Measurements from ENCODE around the gene ANKRD17. TPM values are rescaled to one million over a fixed set of nuclear protein-coding genes. Genes with fewer than 3 reads are reported as not detected.
"Not testable (repeated sequence)": the region's sequence is repeated elsewhere in the genome, so short reads cannot be mapped to it uniquely, and the experiment has no call there.

Gene ANKRD17, protein sequence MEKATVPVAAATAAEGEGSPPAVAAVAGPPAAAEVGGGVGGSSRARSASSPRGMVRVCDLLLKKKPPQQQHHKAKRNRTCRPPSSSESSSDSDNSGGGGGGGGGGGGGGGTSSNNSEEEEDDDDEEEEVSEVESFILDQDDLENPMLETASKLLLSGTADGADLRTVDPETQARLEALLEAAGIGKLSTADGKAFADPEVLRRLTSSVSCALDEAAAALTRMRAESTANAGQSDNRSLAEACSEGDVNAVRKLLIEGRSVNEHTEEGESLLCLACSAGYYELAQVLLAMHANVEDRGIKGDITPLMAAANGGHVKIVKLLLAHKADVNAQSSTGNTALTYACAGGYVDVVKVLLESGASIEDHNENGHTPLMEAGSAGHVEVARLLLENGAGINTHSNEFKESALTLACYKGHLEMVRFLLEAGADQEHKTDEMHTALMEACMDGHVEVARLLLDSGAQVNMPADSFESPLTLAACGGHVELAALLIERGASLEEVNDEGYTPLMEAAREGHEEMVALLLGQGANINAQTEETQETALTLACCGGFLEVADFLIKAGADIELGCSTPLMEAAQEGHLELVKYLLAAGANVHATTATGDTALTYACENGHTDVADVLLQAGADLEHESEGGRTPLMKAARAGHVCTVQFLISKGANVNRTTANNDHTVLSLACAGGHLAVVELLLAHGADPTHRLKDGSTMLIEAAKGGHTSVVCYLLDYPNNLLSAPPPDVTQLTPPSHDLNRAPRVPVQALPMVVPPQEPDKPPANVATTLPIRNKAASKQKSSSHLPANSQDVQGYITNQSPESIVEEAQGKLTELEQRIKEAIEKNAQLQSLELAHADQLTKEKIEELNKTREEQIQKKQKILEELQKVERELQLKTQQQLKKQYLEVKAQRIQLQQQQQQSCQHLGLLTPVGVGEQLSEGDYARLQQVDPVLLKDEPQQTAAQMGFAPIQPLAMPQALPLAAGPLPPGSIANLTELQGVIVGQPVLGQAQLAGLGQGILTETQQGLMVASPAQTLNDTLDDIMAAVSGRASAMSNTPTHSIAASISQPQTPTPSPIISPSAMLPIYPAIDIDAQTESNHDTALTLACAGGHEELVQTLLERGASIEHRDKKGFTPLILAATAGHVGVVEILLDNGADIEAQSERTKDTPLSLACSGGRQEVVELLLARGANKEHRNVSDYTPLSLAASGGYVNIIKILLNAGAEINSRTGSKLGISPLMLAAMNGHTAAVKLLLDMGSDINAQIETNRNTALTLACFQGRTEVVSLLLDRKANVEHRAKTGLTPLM (N-terminal part only)
- total RNA-seq (26.4 TPM), polyA plus RNA-seq (12.0 TPM)
- long read RNA-seq, donor 1: 0 reads
- long read RNA-seq, donor 2: 0 reads
- long read RNA-seq, donor 3, partial matches to known transcripts: 7 of 7 reads
- long read RNA-seq, donor 3, other reads (novel, unspliced or antisense): 0 of 7 reads
- long read RNA-seq, donor 4, partial matches to known transcripts: 8 of 9 reads
- long read RNA-seq, donor 4, other reads (novel, unspliced or antisense): 0 of 9 reads
- long read RNA-seq, donor 5, partial matches to known transcripts: 22 of 22 reads
- long read RNA-seq, donor 5, other reads (novel, unspliced or antisense): 0 of 22 reads
- long read RNA-seq, donor 6, partial matches to known transcripts: 8 of 9 reads
- long read RNA-seq, donor 6, other reads (novel, unspliced or antisense): 0 of 9 reads
- long read RNA-seq, donor 7, partial matches to known transcripts: 17 of 17 reads
- long read RNA-seq, donor 7, other reads (novel, unspliced or antisense): 0 of 17 reads
- long read RNA-seq, donor 8: 0 reads
- long read RNA-seq, donor 9, partial matches to known transcripts: 17 of 17 reads
- long read RNA-seq, donor 9, other reads (novel, unspliced or antisense): 0 of 17 reads
- long read RNA-seq, donor 10, partial matches to known transcripts: 14 of 14 reads
- long read RNA-seq, donor 10, other reads (novel, unspliced or antisense): 0 of 14 reads

GRCh38 chr4:73258686-73259570 is at the start of gene ANKRD17:
Gene ANKRD17, minus strand, starts transcription at chr4:73258798. Its CDS starts 130 bp downstream, at chr4:73258668.
- peaks cover 0 to 20% of the 10 kb centered on the region in 2 donors for H3K36me3 ChIP-seq (ENCODE audit: control insufficient read depth in 2 of 2, insufficient read depth in 2 of 2, low read length in 1 of 2)
- DNase-seq (ENCODE audit: low read depth in 6 of 9, low spot score in 9 of 9): peak; percentile 75 to 95 (median 86)
- H3K4me1 ChIP-seq (ENCODE audit: control insufficient read depth in 2 of 2, insufficient read depth in 2 of 2, low read length in 2 of 2): peaks cover 0 to 5% of the 10 kb centered on the region in 2 donors
- under 1% methylated on average over 80 of the region's 80 CpGs for WGBS
- peak within 1 kb of the TSS; percentile 78 to 93 for H3K4me3 ChIP-seq (ENCODE audit: low read length in 2 of 2)
- H3K27ac ChIP-seq (ENCODE audit: low read depth in 1 of 2, low read length in 1 of 2): peak within 1 kb of the TSS; percentile 97 to 98
- no peaks in the 10 kb centered on the region for H3K9me3 ChIP-seq (ENCODE audit: control insufficient read depth in 2 of 2, insufficient read depth in 1 of 2, low read length in 1 of 2)
- no peaks in the 10 kb centered on the region for H3K27me3 ChIP-seq (ENCODE audit: control insufficient read depth in 2 of 2, insufficient read depth in 1 of 2, low read length in 1 of 2)

- Histone ChIP-seq H3K4me1 (ENCODE audit: control insufficient read depth in 2 of 2, insufficient read depth in 2 of 2, low read length in 2 of 2) (no peaks in the 10 kb centered on the region), H3K4me3 (ENCODE audit: low read length in 2 of 2) (no peak overlapping the region), H3K9me3 (ENCODE audit: control insufficient read depth in 2 of 2, insufficient read depth in 1 of 2, low read length in 1 of 2) (no peaks in the 10 kb centered on the region), H3K36me3 (ENCODE audit: control insufficient read depth in 2 of 2, insufficient read depth in 2 of 2, low read length in 1 of 2) (no peaks in the 10 kb centered on the region), H3K27ac (ENCODE audit: low read depth in 1 of 2, low read length in 1 of 2) (no peak overlapping the region), H3K27me3 (ENCODE audit: control insufficient read depth in 2 of 2, insufficient read depth in 1 of 2, low read length in 1 of 2) (no peaks in the 10 kb centered on the region)
- peak in 1 of 9 donors; percentile 36 for DNase-seq (ENCODE audit: low read depth in 6 of 9, low spot score in 9 of 9)
- 52% methylated on average over 3 of the region's 3 CpGs for whole genome bisulfite sequencing
These were observed 49.7 kb upstream of the ANKRD17 start for GRCh38 chr4:73308286-73308685.

DNA sequence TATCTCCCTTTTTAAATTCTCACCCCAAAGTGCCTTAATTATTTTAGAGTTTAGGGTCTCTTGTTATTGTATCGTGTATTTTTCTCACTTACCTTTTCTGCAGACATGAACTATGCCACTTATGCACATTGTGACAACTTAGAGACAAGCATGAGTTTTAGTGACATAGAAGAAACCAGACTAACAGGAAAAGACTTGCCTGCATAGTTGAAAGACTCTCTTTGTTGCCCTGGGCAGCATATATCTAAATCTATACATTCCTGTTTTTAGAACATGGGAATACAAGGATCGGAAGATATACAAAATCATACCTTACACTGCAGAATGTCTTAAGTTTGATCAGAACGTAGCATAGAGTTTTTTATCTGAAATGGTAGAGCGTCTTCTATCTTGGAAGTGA is 45.1 kb upstream of the ANKRD17 start:
- H3K4me1 ChIP-seq (ENCODE audit: control insufficient read depth in 2 of 2, insufficient read depth in 2 of 2, low read length in 2 of 2): no peaks in the 10 kb centered on the region

DNA sequence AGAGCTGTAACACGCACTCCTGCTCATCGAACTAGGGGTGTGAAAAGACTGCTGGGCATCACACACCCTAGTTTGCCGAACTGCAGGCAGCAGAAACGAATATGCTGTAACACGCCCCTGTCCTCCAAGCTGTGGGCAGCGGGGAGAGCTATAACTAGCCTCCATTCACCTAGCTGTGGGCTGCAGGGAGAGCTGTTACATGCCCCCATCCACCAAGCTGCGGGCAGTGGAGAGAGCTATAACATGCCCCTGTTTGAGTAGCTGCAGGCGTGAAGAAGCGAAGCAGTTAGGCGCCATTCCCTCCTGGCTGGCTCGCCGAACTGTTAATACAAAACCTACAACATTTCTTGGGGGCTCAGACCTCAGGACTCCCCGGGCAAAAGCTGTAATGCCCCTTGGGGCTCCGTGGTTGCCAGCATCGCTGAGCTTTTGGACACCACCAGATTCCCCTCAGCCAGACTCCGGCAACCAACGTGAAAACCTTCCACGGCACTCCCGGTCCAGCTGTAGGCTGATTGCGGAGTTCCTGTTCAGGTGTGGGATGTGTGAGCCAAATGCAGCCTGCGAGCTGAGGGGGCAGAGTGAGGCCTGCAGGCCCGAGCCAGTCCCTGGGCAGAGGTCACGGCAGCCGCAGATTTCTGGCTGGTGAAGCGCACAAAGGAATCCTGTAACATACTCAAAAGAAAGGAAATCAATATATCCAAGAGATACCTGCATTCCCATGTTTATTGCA is 41.1 kb upstream of the ANKRD17 start:
- 98% methylated on average over 25 of the region's 25 CpGs for WGBS
- Histone ChIP-seq H3K4me3 (ENCODE audit: low read length in 2 of 2) (no peak overlapping the region), H3K27ac (ENCODE audit: low read depth in 1 of 2, low read length in 1 of 2) (no peak overlapping the region), H3K9me3 (ENCODE audit: control insufficient read depth in 2 of 2, insufficient read depth in 1 of 2, low read length in 1 of 2) (peaks cover 0 to 11% of the 10 kb centered on the region in 2 donors), H3K4me1 (ENCODE audit: control insufficient read depth in 2 of 2, insufficient read depth in 2 of 2, low read length in 2 of 2) (no peaks in the 10 kb centered on the region), H3K27me3 (ENCODE audit: control insufficient read depth in 2 of 2, insufficient read depth in 1 of 2, low read length in 1 of 2) (no peaks in the 10 kb centered on the region), H3K36me3 (ENCODE audit: control insufficient read depth in 2 of 2, insufficient read depth in 2 of 2, low read length in 1 of 2) (no peaks in the 10 kb centered on the region)
- no peak for DNase-seq (ENCODE audit: low read depth in 6 of 9, low spot score in 9 of 9)

More for the DNA sequence above, 45.1 kb upstream of the ANKRD17 start:
- Histone ChIP-seq H3K27me3 (ENCODE audit: control insufficient read depth in 2 of 2, insufficient read depth in 1 of 2, low read length in 1 of 2) (no peaks in the 10 kb centered on the region), H3K4me3 (ENCODE audit: low read length in 2 of 2) (no peak overlapping the region), H3K9me3 (ENCODE audit: control insufficient read depth in 2 of 2, insufficient read depth in 1 of 2, low read length in 1 of 2) (peaks cover 0 to 7% of the 10 kb centered on the region in 2 donors), H3K27ac (ENCODE audit: low read depth in 1 of 2, low read length in 1 of 2) (no peak overlapping the region), H3K36me3 (ENCODE audit: control insufficient read depth in 2 of 2, insufficient read depth in 2 of 2, low read length in 1 of 2) (no peaks in the 10 kb centered on the region)
- WGBS: 98% methylated on average over 4 of the region's 4 CpGs
- no peak for DNase-seq (ENCODE audit: low read depth in 6 of 9, low spot score in 9 of 9)

DNA sequence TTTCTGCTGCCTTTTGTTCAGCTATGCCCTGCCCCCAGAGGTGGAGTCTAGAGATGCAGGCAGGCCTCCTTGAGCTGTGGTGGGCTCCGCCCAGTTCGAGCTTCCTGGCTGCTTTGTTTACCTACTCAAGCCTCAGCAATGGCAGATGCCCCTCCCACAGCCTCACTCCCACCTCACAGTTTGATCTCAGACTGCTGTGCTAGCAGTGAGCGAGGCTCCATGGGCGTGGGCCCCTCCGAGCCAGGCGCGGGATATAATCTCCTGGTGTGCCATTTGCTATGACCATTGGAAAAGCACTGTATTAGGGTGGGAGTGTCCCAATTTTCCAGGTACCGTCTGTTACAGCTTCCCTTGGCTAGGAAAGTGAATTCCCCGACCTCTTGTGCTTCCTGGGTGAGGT is 34.1 kb upstream of the ANKRD17 start:
- H3K4me1 ChIP-seq (ENCODE audit: control insufficient read depth in 2 of 2, insufficient read depth in 2 of 2, low read length in 2 of 2); DNase-seq (ENCODE audit: low read depth in 6 of 9, low spot score in 9 of 9); H3K4me3 ChIP-seq (ENCODE audit: low read length in 2 of 2); H3K27ac ChIP-seq (ENCODE audit: low read depth in 1 of 2, low read length in 1 of 2); H3K27me3 ChIP-seq (ENCODE audit: control insufficient read depth in 2 of 2, insufficient read depth in 1 of 2, low read length in 1 of 2); H3K36me3 ChIP-seq (ENCODE audit: control insufficient read depth in 2 of 2, insufficient read depth in 2 of 2, low read length in 1 of 2): not testable (repeated sequence)
- 90% methylated on average over 9 of the region's 9 CpGs for WGBS
- H3K9me3 ChIP-seq (ENCODE audit: control insufficient read depth in 2 of 2, insufficient read depth in 1 of 2, low read length in 1 of 2): peaks cover 2 to 11% of the 10 kb centered on the region in 2 donors

GRCh38 chr4:73281982-73282381 is 23.4 kb upstream of the ANKRD17 start:
- WGBS: 96% methylated on average over 5 of the region's 5 CpGs
- DNase-seq (ENCODE audit: low read depth in 6 of 9, low spot score in 9 of 9): no peak
- Histone ChIP-seq H3K27me3 (ENCODE audit: control insufficient read depth in 2 of 2, insufficient read depth in 1 of 2, low read length in 1 of 2) (no peaks in the 10 kb centered on the region), H3K9me3 (ENCODE audit: control insufficient read depth in 2 of 2, insufficient read depth in 1 of 2, low read length in 1 of 2) (no peaks in the 10 kb centered on the region), H3K4me3 (ENCODE audit: low read length in 2 of 2) (no peak overlapping the region), H3K4me1 (ENCODE audit: control insufficient read depth in 2 of 2, insufficient read depth in 2 of 2, low read length in 2 of 2) (no peaks in the 10 kb centered on the region), H3K36me3 (ENCODE audit: control insufficient read depth in 2 of 2, insufficient read depth in 2 of 2, low read length in 1 of 2) (no peaks in the 10 kb centered on the region), H3K27ac (ENCODE audit: low read depth in 1 of 2, low read length in 1 of 2) (no peak overlapping the region)

DNA sequence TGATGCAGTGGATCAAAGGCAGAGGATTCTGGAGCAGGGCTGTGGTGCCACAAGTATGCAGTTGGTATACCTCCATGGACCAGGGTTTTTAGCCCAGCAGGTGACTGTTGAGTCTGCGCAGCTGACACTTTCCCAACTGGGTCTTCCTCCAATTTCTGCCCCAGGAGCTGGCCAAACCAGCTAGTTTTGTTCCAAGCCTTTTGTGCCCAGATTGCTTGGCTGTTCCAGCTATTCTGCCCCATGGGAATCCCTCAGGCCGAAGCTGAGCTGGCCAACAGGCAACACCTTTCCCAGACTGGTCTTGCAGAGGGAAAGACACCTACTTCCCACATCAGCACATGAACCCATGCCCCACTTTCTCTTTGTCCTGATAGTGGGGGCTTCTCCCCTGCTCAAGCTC is 22.8 kb upstream of the ANKRD17 start:
- WGBS: 98% methylated on average over 2 of the region's 2 CpGs
- no peak overlapping the region for H3K27ac ChIP-seq (ENCODE audit: low read depth in 1 of 2, low read length in 1 of 2)
- H3K4me3 ChIP-seq (ENCODE audit: low read length in 2 of 2): no peak overlapping the region
- H3K9me3 ChIP-seq (ENCODE audit: control insufficient read depth in 2 of 2, insufficient read depth in 1 of 2, low read length in 1 of 2): no peaks in the 10 kb centered on the region
- DNase-seq (ENCODE audit: low read depth in 6 of 9, low spot score in 9 of 9): no peak
- no peaks in the 10 kb centered on the region for H3K36me3 ChIP-seq (ENCODE audit: control insufficient read depth in 2 of 2, insufficient read depth in 2 of 2, low read length in 1 of 2)
- H3K4me1 ChIP-seq (ENCODE audit: control insufficient read depth in 2 of 2, insufficient read depth in 2 of 2, low read length in 2 of 2): no peaks in the 10 kb centered on the region
- H3K27me3 ChIP-seq (ENCODE audit: control insufficient read depth in 2 of 2, insufficient read depth in 1 of 2, low read length in 1 of 2): no peaks in the 10 kb centered on the region
